Fibroblast of skin of right quadriceps (primary cell): ENCODE results near the gene SPTBN1.

ENCODE experiments used
- DNase-seq: peaks from one replicate; pipeline ENCODE4 v3.0.0-alpha.2; 2013

Gene SPTBN1

DNA sequence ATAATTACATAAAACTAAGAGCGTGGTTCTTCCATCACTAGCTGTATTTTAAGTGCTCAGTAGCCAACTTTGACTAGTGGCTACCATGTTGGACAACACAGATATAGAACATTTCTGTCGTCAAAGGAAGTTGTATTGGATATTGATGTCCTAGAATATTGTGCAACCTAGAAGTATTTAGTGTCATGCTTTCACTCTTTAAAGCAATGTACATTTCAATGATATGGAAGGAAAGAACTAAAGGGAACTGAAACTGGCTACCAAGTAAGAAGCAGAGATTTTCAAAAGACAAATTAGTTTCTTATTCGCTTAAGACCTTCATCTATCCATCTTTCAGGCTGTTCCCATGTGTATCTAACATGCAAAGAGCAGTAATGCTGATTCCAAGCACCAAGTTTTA is 182.0 kb downstream of the SPTBN1 start:
- DNase-seq = no peak

DNA sequence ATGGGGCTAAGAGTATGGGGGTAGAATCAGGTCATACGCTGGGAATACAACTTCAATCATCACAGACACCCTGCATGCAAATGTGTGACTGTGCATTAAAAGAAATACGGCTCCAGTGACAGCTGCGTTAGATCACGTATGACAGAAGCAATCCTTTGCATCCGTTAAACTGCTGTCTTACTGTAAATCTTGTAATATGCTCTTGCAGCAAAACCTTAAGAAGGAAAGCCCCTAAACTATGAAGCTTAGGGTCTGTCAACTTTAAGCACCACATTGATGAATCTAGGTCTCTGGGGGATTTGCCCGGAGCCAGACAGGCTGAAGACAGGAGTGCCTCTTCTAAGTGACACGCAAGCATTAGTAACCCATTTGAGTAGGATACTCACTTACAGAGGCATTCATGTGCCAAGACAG is 182.7 kb downstream of the SPTBN1 start:
- peak; percentile 73 for DNase-seq

DNA sequence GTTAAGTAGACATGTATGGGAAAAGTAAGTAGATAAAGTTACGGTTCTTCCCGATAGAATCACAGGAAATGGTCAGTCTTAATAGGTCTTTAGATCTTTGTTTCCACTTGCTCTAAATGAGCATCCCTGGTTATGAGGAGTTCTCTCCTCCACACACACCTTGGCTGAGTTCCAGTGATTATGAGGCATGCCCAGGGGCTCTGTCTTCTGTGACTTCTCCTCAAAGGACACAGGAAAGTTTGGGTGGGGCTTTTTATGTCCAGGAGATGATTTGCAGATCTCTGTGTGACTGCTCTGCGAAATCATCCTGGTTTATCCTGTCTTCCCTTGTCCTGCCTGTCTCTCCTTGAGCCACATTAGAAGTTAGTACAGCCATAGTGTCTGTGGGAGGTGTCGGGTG is 183.5 kb downstream of the SPTBN1 start:
- DNase-seq = peak; percentile 39

DNA sequence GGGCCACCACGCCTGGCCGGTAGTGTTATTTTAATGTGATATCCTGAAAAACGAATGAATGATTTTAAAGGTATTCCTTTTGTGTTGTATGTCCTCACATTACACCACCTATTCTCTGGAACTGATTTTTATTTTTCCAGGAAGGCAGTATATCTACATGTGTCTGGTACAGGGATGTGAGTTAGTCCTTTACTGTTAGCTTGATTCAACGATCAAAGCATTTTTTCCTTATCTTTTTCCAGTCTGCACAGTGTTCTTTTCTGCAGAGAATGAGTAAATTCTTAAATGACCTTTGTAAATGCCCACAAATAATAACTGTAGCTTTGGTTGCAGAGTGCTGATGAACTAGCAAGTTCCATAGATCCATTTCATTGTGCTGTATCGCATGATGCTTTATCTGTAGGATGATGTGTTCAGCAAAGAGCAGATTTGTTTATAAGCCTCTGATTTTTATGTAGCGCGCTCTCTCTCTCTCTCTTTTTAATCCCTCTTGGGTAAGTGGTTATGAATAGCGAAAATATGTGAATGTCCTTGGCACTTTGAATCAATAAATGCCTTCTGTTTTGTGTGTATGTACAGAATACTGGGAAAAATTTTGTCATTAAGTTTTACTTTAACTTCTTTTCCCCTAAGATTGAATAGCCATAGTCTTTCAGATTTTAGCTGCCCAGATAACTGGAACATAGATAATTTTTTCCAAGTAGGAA is 184.9 kb downstream of the SPTBN1 start:
- DNase-seq = no peak

DNA sequence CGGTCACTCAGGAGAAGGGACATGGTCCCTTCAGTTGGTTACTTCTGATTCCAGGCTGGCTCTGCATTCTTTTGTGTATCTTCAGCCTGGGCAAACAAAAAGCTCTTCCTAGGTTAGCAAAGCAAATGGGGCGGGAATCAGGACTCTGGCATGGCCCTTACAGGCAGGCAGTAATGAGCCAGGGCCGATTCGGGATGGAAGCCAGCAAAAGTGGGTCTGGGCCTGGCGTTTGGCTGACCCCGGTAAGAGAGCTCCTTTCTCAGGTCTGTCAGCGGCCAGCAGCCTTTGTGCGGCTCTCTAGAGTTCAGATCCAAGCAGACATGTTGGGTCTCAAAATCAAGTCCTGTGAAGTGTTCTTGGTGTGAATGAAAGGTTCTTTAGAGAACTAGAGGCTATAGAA is 185.9 kb downstream of the SPTBN1 start:
- no peak for DNase-seq

DNA sequence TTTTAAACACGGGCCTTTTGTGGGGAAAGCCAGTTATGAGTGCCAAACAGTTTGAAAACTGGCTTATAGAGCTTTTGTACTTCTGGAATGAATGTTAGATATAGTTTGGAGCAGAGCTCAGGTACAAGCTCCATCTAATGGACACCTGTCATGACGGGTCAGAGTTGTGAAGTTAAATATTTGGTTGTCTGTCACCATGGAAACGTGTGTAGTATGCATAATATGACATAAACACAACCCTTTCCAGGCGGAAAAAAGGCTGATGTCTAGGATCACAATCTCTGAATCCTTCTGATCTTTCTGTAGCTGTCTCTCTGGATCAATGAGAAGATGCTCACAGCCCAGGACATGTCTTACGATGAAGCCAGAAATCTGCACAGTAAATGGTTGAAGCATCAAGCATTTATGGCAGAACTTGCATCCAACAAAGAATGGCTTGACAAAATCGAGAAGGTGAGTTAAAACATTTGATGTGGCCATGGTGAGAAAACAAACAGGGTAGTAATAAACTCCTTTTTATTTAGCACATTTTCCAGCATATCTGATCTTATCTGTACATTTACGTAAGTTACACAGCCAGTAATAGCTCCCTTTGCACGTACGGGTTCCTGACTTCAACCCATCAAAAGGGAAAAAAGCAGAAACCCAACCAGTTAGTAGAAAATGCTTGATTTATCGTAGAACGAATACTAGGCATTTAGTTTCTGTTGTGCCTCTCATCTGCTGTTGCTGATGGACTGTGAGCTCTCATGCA is 186.7 kb downstream of the SPTBN1 start:
- DNase-seq = no peak

DNA sequence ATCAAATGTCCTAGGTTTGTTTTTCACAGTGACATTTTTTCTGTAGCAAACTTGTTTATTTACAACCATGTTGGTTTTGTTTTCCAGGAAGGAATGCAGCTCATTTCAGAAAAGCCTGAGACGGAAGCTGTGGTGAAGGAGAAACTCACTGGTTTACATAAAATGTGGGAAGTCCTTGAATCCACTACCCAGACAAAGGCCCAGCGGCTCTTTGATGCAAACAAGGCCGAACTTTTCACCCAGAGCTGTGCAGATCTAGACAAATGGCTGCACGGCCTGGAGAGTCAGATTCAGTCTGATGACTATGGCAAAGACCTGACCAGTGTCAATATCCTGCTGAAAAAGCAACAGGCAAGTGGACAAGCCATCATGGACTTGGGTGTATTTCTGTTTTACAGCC is 188.1 kb downstream of the SPTBN1 start:
- DNase-seq = no peak

DNA sequence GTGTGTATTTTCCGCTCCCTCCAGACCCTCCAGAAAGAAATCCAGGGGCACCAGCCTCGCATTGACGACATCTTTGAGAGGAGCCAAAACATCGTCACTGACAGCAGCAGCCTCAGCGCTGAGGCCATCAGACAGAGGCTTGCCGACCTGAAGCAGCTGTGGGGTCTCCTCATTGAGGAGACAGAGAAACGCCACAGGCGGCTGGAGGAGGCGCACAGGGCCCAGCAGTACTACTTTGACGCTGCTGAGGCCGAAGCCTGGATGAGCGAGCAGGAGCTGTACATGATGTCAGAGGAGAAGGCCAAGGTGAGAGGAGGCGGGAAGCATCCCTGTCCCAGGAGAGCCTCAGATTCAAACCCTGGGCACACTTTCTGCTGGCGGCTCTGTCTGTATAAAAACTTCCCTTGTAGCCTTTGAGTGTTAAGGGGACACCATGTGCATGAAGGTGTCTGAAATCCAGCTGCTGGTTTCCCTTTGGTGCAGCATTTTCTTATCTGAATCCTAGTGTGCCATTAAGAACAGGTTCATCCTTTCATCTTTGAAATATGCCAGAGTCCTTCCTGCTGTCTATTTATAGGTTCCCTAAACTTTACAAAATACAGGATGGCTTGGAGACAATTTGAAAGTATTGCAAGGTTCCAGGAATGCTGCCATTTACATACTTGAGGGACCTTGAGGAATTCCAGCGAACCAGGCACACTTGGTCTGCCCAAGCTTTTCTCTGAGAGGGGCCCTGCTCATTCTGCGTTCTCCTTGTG is 190.2 kb downstream of the SPTBN1 start:
- DNase-seq = no peak

DNA sequence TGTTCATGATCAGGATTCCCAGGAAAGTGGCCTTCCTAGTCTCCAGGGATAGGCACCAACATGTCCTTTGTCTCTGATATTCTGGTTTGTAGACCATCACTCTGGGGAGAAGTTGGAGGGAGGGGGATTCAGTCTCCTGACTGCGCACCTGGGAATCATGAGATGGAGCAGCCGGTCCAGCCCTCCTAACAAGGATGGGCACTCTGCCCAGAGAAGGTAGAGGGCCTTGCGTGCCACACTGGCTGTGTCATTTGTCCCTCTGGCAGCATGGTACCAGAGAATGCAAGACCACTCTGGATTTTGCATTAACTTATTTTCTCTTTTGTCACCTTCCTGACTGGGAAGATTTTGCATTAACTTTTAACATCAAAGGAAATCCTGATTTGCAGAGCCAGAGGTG is 192.1 kb downstream of the SPTBN1 start:
- DNase-seq = no peak

DNA sequence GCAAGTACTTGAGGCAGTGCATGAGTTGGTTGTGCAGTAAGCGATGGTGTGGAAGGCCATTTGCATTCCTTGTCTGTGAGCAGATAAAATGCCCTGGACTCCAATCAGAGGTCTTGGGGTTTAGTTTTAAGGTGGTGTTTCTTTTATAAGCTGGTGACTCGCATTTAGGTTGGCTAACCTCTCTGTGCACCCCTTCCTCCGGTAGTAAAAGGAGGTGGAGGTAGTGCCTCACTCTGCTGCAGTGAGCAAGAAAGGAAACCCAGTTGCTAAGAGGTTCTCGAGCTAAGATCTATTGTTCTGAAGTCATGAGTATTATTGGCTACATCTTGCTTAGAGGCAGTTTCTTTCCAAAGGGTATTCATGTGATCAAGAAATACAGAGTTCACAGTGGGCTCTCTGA is 193.1 kb downstream of the SPTBN1 start:
- DNase-seq = no peak

DNA sequence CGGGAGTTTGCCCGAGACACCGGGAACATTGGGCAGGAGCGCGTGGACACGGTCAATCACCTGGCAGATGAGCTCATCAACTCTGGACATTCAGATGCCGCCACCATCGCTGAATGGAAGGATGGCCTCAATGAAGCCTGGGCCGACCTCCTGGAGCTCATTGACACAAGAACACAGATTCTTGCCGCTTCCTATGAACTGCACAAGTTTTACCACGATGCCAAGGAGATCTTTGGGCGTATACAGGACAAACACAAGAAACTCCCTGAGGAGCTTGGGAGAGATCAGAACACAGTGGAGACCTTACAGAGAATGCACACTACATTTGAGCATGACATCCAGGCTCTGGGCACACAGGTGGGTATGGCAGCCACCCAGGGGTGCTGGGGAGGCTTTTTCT is 193.5 kb downstream of the SPTBN1 start:
- DNase-seq = no peak

DNA sequence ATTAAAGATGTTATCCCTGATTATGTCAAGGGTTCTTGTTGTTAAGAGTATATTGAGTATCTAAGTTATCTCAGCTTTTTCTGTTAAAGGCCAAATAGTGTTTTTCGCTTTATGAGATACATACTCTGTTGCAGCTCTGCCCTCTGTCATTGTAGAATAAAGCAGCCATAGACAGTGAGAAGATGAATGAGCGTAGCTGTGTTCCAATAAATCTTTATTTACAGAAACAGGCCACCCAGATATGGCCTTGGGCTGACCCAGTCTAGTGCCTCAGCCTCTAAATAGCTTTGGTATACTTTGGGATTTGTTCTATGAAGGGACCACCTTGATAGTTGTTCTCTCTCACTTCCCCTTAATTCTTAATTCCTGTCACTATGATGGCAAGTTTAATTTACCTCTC is 194.5 kb downstream of the SPTBN1 start:
- DNase-seq = no peak

DNA sequence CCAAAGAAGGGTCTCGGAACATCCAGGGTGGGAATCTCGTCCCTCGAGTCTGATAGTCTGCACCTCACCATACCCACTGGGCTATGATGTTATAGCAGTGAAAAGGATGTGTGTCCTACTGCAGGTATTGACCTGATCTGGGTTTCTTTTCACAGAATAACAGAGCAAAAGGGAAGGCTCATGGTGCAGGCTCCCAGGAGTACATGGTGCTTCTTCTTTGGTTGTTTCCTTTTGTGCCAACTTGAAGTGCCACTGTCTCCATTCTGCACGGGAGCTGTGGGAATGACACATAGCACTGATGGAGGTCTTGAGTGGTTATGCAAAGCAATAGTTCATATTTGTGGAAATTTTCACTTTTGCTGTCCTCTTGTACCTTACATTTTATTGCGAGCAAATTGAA is 195.2 kb downstream of the SPTBN1 start:
- DNase-seq = no peak

DNA sequence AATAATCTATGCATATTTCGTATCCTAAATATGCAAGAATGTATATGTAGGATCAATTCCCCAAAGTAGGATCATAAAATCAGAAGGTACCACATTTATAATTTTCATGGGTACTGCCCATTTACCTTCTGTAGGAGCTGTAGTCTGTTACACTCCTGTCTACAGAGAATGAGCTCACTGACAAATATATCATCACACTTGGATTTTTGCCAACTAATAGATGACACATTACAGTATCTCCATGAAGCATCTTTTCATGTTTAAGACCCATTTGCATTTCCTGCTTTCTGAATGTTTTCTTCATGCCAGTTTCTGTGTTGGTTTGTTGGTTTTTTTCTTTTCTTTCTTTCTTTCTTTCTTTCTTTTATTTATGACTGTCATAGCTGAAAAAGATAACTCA is 196.4 kb downstream of the SPTBN1 start:
- DNase-seq = peak; percentile 38

DNA sequence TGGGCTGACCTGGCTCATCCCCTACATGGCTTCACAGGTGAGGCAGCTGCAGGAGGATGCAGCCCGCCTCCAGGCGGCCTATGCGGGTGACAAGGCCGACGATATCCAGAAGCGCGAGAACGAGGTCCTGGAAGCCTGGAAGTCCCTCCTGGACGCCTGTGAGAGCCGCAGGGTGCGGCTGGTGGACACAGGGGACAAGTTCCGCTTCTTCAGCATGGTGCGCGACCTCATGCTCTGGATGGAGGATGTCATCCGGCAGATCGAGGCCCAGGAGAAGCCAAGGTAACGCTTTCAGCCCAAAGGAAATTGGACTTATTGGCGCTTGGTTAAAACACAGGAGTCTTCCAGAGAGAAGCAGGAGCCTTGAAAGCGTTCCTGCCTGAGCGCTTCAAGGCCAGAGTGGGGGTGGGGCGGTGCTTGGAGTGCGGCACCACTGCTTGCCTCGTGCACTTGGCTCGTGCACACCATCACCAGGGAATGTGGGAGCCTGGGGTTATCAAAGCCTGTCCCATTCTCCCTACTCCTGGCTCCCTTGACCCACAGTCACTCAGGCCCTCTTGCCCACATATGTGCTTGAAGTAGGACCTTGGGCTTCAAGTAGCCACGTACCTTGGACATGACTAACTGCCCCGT is 197.6 kb downstream of the SPTBN1 start:
- DNase-seq = no peak

DNA sequence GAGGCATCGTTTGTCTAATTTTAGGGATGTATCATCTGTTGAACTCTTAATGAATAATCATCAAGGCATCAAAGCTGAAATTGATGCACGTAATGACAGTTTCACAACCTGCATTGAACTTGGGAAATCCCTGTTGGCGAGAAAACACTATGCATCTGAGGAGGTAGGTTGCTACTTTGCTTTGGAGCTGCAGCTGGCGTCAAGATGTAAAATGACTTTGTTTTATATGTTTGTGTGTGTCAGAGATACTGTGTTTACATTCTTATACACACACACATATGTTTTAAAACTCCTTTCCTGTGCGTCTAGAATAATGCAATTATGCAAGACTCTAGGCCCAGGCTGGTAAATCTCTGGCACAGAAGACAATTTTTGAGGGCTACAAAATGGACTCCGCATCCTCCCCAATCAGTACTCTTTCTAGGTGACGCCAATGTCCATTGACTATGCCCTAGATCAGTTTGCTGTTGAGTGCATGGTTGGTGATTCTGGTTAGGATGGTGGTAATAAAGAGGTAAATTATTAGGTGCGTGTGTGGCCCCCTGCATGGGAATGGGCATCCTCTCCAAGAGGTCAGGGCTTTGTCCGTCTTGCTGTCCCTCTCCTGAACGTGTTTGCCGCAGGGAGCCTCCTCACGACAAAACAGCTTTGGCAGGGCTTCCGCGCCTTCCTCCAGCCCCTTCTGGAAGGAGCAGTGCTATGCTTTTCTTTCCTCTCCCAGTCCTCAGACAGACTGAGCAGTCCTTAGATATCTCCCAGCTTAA is 199.1 kb downstream of the SPTBN1 start:
- peak; percentile 40 for DNase-seq

DNA sequence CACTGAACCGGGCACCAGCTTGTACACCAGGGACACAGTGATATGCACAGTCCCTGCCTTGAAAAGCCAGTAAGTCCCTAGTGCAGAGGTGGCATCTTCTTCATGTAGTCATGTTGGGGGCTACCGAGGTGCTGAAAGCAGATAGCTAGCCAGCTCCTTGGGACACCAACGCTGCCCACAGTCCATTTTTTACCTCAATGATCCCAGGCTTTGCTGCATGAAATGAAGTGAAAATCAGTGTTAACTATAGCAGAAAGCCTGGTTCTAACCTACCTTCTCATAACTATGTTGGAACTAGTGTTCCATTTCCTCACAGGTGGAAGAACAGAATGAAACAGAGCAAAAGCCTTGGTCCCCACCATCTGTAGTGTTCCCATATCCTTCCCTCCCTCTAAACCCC is 200.7 kb downstream of the SPTBN1 start:
- DNase-seq = no peak

DNA sequence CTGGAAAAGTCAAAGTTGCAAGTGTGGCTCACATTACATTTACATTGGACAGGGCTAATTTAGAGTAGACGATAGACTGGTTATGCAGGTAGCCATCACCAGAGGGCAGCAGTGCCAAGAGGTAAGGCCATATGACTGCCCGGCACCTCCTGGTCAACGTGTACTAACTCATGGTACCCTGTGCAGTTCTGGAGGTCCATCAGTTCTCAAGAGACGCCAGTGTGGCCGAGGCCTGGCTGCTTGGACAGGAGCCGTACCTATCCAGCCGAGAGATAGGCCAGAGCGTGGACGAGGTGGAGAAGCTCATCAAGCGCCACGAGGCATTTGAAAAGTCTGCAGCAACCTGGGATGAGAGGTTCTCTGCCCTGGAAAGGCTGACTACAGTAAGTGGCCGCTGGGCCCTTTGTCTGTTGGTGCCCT is 201.5 kb downstream of the SPTBN1 start:
- DNase-seq = peak; percentile 16

DNA sequence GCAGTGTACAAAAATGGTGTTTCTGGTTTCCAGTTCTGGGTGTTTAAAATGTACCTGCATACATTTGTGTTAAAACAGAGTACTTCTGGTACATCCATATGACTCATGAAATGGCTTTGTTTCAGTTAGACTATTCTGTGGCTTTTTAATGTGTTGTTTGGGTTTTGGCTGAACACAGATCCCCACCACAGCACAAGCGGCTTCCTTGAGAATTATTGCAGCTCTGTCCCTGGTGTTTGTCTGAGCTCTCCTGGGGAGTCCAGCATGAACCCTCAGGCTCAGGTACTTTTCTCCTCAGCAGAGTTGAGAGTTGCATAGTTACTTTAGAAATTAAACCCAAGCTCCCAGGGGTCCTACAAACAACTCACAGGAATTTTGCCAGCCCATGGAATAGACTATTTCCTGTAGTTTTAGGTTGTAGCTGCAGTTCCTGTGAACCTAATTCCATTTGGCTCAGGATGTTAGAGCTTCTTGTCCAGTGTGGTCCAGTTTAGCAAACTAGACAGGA is 202.5 kb downstream of the SPTBN1 start:
- DNase-seq = peak; percentile 79

DNA sequence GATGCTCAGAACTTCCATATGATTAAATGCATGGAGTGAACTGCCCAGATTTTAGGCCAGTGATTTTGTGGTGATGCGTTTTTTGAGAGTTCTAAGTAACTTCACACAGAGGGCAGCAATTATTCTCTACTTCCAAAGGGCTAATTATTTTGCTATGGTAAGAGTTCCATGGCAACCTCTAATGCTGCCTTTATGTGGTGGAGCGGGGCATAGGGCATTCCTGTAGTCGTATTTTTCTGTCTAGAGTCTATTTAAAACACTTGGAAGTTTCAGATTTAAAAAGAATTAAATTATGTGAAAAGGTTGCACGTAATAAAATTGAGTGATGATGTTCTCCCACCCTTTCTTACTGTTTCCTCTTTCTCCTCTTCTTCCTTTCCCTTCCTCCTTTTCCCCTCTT is 203.4 kb downstream of the SPTBN1 start:
- no peak for DNase-seq

DNA sequence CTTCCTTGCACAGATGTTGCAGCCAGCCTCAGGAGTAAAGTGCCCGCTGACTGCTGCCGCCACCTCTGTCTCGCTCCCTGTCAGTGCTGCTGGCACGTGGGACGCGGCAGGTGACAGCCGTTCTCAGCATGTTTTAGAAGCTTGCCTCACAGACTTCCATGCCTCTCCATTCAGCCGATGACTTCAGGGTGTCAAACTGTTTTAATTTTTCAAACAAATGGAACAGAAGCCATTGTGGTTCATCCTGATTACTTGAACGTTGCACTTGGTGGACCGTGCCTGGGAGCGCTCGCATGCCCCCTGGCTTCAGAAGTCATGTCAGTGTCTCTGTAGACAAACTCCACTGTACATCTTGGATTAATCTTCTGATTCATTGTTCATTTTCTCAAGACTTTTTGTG is 204.6 kb downstream of the SPTBN1 start:
- DNase-seq = no peak

DNA sequence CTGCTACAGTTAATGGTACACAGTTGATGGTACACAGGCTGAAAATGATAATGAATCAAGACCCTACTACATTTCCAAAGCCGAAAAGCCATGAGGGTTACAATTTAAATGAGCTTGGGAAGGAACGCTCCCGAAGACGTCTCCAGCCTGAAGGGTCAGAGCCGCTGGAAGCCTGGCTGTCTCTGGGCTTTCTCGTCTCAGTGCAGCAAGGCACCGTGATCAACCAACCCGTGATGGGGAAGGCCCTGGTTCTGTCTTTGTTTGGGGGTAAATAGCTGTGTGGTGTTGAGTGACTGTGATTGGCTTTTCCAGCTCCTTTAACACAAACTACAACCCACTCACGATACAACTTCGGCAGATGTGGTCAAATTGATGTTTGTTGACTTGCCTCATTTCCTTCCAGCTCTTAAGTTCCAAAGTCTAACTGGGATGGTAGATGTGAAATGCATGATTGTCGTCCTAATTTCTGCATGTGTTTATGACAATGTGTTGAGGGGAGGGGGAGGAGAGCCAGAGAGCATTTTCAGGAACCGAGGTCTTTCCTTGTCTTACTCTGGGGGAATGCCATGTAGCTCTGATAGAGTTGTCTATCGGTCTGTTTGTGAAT is 207.4 kb downstream of the SPTBN1 start:
- no peak for DNase-seq
